ENCODE data around the gene ZNF552.
"Not testable (repeated sequence)": the region's sequence is repeated elsewhere in the genome, so short reads cannot be mapped to it uniquely, and the experiment has no call there.

ZNF552 gene

GRCh38 chr19:57814505-57815246 is at the start of gene ZNF552:
TSS of gene ZNF552 (minus strand) at chr19:57814913. CDS start at chr19:57814743, 170 bp downstream.
- peak; percentile 77 for DNase-seq

GRCh38 chr19:57862351-57862750 is 47.6 kb upstream of the ZNF552 start:
- not testable (repeated sequence) for DNase-seq

GRCh38 chr19:57854117-57854516 is 39.4 kb upstream of the ZNF552 start:
- not testable (repeated sequence) for DNase-seq

GRCh38 chr19:57851812-57852603 is 37.3 kb upstream of the ZNF552 start:
- DNase-seq, result not testable (repeated sequence)

- DNase-seq, result peak; percentile 46
These were observed 35.9 kb upstream of the ZNF552 start for GRCh38 chr19:57850553-57851017.

- peak; percentile 83 for DNase-seq
These were observed 35.2 kb upstream of the ZNF552 start, which contains the start of gene ZNF587 for GRCh38 chr19:57849666-57850473. TSS of gene ZNF587 (plus strand) at chr19:57849859. CDS start at chr19:57850039, 180 bp downstream.

- not testable (repeated sequence) for DNase-seq
These were observed 34.5 kb upstream of the ZNF552 start for GRCh38 chr19:57849162-57849665.

GRCh38 chr19:57847164-57847563 is 32.5 kb upstream of the ZNF552 start:
- DNase-seq, result not testable (repeated sequence)

GRCh38 chr19:57841122-57841763 is 26.5 kb upstream of the ZNF552 start:
- no peak for DNase-seq

- DNase-seq, result not testable (repeated sequence)
These were observed 24.0 kb upstream of the ZNF552 start for GRCh38 chr19:57838622-57839191.

- not testable (repeated sequence) for DNase-seq
These were observed 22.3 kb upstream of the ZNF552 start for GRCh38 chr19:57836991-57837390.

- DNase-seq, result peak; percentile 65
These were observed 15.4 kb upstream of the ZNF552 start, which contains the start of gene ZNF587B for GRCh38 chr19:57830071-57830602. TSS of gene ZNF587B (plus strand) at chr19:57830299. CDS start at chr19:57830529, 230 bp downstream.

- DNase-seq, result no peak
These were observed 14.6 kb upstream of the ZNF552 start for GRCh38 chr19:57829316-57829715.

GRCh38 chr19:57825511-57825910 is 10.8 kb upstream of the ZNF552 start:
- no peak for DNase-seq

- DNase-seq, result not testable (repeated sequence)
These were observed 8.9 kb upstream of the ZNF552 start for GRCh38 chr19:57823608-57824007.

- DNase-seq, result not testable (repeated sequence)
These were observed 8.4 kb upstream of the ZNF552 start for GRCh38 chr19:57823155-57823554.

- DNase-seq, result not testable (repeated sequence)
These were observed 6.8 kb upstream of the ZNF552 start for GRCh38 chr19:57821501-57821900.

- not testable (repeated sequence) for DNase-seq
These were observed 6.4 kb upstream of the ZNF552 start for GRCh38 chr19:57821095-57821494.

GRCh38 chr19:57820599-57820998 is 5.9 kb upstream of the ZNF552 start:
- DNase-seq, result no peak

- peak; percentile 82 for DNase-seq
These were observed 4.9 kb upstream of the ZNF552 start for GRCh38 chr19:57819475-57820148.

GRCh38 chr19:57818378-57818777 is 3.7 kb upstream of the ZNF552 start:
- DNase-seq, result no peak

All from stimulated activated CD8-positive, alpha-beta memory T cell treated with anti-CD3 and anti-CD28 coated beads, Interleukin-4, amount 100 ng/mL, for 48 hours (primary cell).